ENCODE results near the gene PGBD2. TPM values are rescaled to one million over a fixed set of nuclear protein-coding genes. Genes with fewer than 3 reads are reported as not detected.
A peak's percentile ranks its signal among the peaks of the same experiment; 100 is the strongest.

The PGBD2 gene
- total and polyA plus RNA-seq, 10 of the 15 experiments (the other 5 are each of a cell fraction or from before 2014, with no cell fraction given), result 4.0 to 10.3 (median 4.5) TPM

DNA sequence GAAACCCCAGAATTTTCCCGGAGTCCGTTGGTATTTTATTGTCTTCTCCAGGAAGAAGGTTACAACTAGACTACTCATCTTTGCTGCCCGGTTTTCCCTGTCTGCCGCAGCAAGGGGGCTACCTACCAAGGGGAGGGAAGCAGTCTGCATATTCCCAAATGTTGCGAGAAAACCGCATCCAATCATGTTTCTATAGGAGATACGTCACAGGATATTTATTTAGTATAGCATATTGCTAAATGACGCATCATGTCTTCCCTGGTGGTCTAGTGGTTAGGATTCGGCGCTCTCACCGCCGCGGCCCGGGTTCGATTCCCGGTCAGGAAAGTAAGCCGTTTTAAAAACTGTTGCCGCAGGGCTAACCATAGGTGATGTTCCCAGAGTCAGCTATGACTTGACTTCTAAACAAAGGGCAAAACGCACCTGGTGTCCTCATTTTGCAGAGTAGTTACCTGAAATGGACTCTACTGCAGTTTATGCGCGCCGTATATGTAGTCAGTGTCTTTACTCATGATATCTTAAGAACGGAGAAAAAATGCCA lies 32.0 kb upstream of the PGBD2 start (continued):
- TF ChIP-seq, protein P1, sequence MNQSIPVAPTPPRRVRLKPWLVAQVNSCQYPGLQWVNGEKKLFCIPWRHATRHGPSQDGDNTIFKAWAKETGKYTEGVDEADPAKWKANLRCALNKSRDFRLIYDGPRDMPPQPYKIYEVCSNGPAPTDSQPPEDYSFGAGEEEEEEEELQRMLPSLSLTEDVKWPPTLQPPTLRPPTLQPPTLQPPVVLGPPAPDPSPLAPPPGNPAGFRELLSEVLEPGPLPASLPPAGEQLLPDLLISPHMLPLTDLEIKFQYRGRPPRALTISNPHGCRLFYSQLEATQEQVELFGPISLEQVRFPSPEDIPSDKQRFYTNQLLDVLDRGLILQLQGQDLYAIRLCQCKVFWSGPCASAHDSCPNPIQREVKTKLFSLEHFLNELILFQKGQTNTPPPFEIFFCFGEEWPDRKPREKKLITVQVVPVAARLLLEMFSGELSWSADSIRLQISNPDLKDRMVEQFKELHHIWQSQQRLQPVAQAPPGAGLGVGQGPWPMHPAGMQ (IDR thresholded peaks at IDR 0.05; ENCODE audit: borderline replicate concordance), result no peak; the same call in 1 of the 2 replicates
- TF ChIP-seq SMAD1 (IDR thresholded peaks at IDR 0.05; ENCODE audit: low read depth, partially characterized antibody), result no peak
- TF ChIP-seq ZNF217 (IDR thresholded peaks at IDR 0.05), result 0 out of 2 replicates have a peak, but pooled peaks have one; percentile 56
- TF ChIP-seq, protein P2, sequence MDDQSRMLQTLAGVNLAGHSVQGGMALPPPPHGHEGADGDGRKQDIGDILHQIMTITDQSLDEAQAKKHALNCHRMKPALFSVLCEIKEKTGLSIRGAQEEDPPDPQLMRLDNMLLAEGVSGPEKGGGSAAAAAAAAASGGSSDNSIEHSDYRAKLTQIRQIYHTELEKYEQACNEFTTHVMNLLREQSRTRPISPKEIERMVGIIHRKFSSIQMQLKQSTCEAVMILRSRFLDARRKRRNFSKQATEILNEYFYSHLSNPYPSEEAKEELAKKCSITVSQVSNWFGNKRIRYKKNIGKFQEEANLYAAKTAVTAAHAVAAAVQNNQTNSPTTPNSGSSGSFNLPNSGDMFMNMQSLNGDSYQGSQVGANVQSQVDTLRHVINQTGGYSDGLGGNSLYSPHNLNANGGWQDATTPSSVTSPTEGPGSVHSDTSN (IDR thresholded peaks at IDR 0.05; ENCODE audit: insufficient replicate concordance, low read depth, low read length), result no peak
- TF ChIP-seq, protein P3, sequence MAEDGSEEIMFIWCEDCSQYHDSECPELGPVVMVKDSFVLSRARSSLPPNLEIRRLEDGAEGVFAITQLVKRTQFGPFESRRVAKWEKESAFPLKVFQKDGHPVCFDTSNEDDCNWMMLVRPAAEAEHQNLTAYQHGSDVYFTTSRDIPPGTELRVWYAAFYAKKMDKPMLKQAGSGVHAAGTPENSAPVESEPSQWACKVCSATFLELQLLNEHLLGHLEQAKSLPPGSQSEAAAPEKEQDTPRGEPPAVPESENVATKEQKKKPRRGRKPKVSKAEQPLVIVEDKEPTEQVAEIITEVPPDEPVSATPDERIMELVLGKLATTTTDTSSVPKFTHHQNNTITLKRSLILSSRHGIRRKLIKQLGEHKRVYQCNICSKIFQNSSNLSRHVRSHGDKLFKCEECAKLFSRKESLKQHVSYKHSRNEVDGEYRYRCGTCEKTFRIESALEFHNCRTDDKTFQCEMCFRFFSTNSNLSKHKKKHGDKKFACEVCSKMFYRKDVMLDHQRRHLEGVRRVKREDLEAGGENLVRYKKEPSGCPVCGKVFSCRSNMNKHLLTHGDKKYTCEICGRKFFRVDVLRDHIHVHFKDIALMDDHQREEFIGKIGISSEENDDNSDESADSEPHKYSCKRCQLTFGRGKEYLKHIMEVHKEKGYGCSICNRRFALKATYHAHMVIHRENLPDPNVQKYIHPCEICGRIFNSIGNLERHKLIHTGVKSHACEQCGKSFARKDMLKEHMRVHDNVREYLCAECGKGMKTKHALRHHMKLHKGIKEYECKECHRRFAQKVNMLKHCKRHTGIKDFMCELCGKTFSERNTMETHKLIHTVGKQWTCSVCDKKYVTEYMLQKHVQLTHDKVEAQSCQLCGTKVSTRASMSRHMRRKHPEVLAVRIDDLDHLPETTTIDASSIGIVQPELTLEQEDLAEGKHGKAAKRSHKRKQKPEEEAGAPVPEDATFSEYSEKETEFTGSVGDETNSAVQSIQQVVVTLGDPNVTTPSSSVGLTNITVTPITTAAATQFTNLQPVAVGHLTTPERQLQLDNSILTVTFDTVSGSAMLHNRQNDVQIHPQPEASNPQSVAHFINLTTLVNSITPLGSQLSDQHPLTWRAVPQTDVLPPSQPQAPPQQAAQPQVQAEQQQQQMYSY (CRISPR knock-in tag; IDR thresholded peaks at IDR 0.05), result no peak
- TF ChIP-seq MAX (IDR thresholded peaks at IDR 0.05; ENCODE audit: low read depth, low read length), result no peak
- no peak for TF ChIP-seq RFX5 (IDR thresholded peaks at IDR 0.05; ENCODE audit: low read depth, low read length)
- no peak for TF ChIP-seq MEF2A (IDR thresholded peaks at IDR 0.05; ENCODE audit: insufficient read depth, low read depth, low read length)
- no peak; the same call in none of the 2 replicates for TF ChIP-seq NKRF (conservative IDR thresholded peaks at IDR 0.05)
- peak; percentile 60; the same call in 1 of the 2 replicates for TF ChIP-seq GATAD2B (conservative IDR thresholded peaks at IDR 0.05; ENCODE audit: low read depth)
- TF ChIP-seq ASH2L (IDR thresholded peaks at IDR 0.05; ENCODE audit: borderline replicate concordance, low read depth), result no peak
- TF ChIP-seq, protein P4, sequence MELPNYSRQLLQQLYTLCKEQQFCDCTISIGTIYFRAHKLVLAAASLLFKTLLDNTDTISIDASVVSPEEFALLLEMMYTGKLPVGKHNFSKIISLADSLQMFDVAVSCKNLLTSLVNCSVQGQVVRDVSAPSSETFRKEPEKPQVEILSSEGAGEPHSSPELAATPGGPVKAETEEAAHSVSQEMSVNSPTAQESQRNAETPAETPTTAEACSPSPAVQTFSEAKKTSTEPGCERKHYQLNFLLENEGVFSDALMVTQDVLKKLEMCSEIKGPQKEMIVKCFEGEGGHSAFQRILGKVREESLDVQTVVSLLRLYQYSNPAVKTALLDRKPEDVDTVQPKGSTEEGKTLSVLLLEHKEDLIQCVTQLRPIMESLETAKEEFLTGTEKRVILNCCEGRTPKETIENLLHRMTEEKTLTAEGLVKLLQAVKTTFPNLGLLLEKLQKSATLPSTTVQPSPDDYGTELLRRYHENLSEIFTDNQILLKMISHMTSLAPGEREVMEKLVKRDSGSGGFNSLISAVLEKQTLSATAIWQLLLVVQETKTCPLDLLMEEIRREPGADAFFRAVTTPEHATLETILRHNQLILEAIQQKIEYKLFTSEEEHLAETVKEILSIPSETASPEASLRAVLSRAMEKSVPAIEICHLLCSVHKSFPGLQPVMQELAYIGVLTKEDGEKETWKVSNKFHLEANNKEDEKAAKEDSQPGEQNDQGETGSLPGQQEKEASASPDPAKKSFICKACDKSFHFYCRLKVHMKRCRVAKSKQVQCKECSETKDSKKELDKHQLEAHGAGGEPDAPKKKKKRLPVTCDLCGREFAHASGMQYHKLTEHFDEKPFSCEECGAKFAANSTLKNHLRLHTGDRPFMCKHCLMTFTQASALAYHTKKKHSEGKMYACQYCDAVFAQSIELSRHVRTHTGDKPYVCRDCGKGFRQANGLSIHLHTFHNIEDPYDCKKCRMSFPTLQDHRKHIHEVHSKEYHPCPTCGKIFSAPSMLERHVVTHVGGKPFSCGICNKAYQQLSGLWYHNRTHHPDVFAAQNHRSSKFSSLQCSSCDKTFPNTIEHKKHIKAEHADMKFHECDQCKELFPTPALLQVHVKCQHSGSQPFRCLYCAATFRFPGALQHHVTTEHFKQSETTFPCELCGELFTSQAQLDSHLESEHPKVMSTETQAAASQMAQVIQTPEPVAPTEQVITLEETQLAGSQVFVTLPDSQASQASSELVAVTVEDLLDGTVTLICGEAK (IDR thresholded peaks at IDR 0.05; ENCODE audit: borderline replicate concordance), result peak; percentile 81
- TF ChIP-seq SP1 (IDR thresholded peaks at IDR 0.05; ENCODE audit: low read depth, low read length), result no peak
- TF ChIP-seq SIN3A (IDR thresholded peaks at IDR 0.05; ENCODE audit: low read depth, low read length), result no peak
